Liver (tissue), 9 donors: Measurements from ENCODE around the gene PNLIPRP2. TPM values are rescaled to one million over a fixed set of nuclear protein-coding genes. Genes with fewer than 3 reads are reported as not detected.

Experiments
- DNase-seq: peaks from one replicate; pipeline ENCODE4 v3.0.0-alpha.2; 2017; ENCODE audit warnings: low spot score
- H3K27ac ChIP-seq, 2 donors: one replicate each; pipeline ENCODE4 v1.7.0; 2013; ENCODE audit warnings: inconsistent platforms in 2 of 2, low read length in 2 of 2, control low read depth in 1 of 2, low read depth in 1 of 2, mild to moderate bottlenecking in 1 of 2
- H3K27me3 ChIP-seq, 4 donors: one replicate each; pipeline versions ENCODE4 v1.6.1 to v1.7.0; 2013; ENCODE audit warnings: low read length in 3 of 4, inconsistent platforms in 1 of 4, mild to moderate bottlenecking in 1 of 4, moderate library complexity in 1 of 4; ENCODE audit not compliant: control insufficient read depth in 4 of 4, insufficient read depth in 4 of 4
- H3K36me3 ChIP-seq, 4 donors: one replicate each; pipeline versions ENCODE4 v1.6.1 to v1.7.0; 2013; ENCODE audit warnings: low read length in 3 of 4, mild to moderate bottlenecking in 3 of 4, low read depth in 1 of 4, moderate library complexity in 1 of 4; ENCODE audit not compliant: control insufficient read depth in 4 of 4, insufficient read depth in 3 of 4
- H3K4me1 ChIP-seq, 4 donors: one replicate each; pipeline versions ENCODE4 v1.6.1 to v1.7.0; 2013; ENCODE audit warnings: low read length in 3 of 4, mild to moderate bottlenecking in 3 of 4, moderate library complexity in 1 of 4; ENCODE audit not compliant: control insufficient read depth in 4 of 4, insufficient read depth in 4 of 4
- H3K4me3 ChIP-seq, 3 donors: one replicate each; pipeline versions ENCODE4 v1.6.1 to v1.7.0; 2013; ENCODE audit warnings: low read length in 3 of 3, control low read depth in 1 of 3, low read depth in 1 of 3, mild to moderate bottlenecking in 1 of 3
- H3K9ac ChIP-seq, 2 donors: one replicate each; pipeline ENCODE4 v1.7.0; 2013; ENCODE audit warnings: low read length in 2 of 2, mild to moderate bottlenecking in 2 of 2, moderate library complexity in 2 of 2, control low read depth in 1 of 2, low read depth in 1 of 2
- H3K9me3 ChIP-seq, 4 donors: one replicate each; pipeline versions ENCODE4 v1.6.1 to v1.7.0; 2013; ENCODE audit warnings: low read length in 3 of 4; ENCODE audit not compliant: control insufficient read depth in 4 of 4
- ATF3 ChIP-seq: IDR thresholded peaks from 2 replicates; pipeline ENCODE4 v1.6.1; 2016; ENCODE audit warnings: antibody characterized with exemption
- CTCF ChIP-seq: fragments of 150-350 bp; IDR thresholded peaks from 2 replicates; pipeline ENCODE4 v1.5.1; 2017; ENCODE audit warnings: improper control_type of control experiment, low read depth, low read length; ENCODE audit not compliant: missing input control
- EGR1 ChIP-seq, 2 donors: IDR thresholded peaks; 2 replicates each; pipeline ENCODE4 v1.6.1; 2016 to 2018; ENCODE audit warnings: antibody characterized with exemption in 2 of 2, low read depth in 2 of 2
- FOXA1 ChIP-seq: IDR thresholded peaks from 2 replicates; pipeline ENCODE4 v1.6.1; 2016; ENCODE audit warnings: antibody characterized with exemption
- FOXA2 ChIP-seq: IDR thresholded peaks from 2 replicates; pipeline ENCODE4 v1.6.1; 2016; ENCODE audit warnings: antibody characterized with exemption
- GABPA ChIP-seq, 2 donors: IDR thresholded peaks in 1 of 2; conservative IDR thresholded peaks in 1 of 2; 2 replicates each; pipeline ENCODE4 v1.6.1; 2016; ENCODE audit warnings: antibody characterized with exemption in 2 of 2, mild to moderate bottlenecking in 1 of 2, moderate library complexity in 1 of 2
- HNF4A ChIP-seq, 2 donors: conservative IDR thresholded peaks; 2 replicates each; pipeline ENCODE4 v1.6.1; 2016; ENCODE audit warnings: antibody characterized with exemption in 2 of 2, mild to moderate bottlenecking in 2 of 2
- HNF4G ChIP-seq: IDR thresholded peaks from 2 replicates; pipeline ENCODE4 v1.6.1; 2016; ENCODE audit warnings: antibody characterized with exemption
- JUND ChIP-seq, 2 donors: IDR thresholded peaks; 2 replicates each; pipeline ENCODE4 v1.6.1; 2016; ENCODE audit warnings: antibody characterized with exemption in 2 of 2
- NR2F2 ChIP-seq: IDR thresholded peaks from 2 replicates; pipeline ENCODE4 v1.6.1; 2016; ENCODE audit warnings: antibody characterized with exemption
- RAD21 ChIP-seq, 2 donors: IDR thresholded peaks; 2 replicates each; pipeline ENCODE4 v1.6.1; 2016; ENCODE audit warnings: antibody characterized with exemption in 2 of 2, mild to moderate bottlenecking in 2 of 2
- RXRA ChIP-seq, 2 donors: IDR thresholded peaks; 2 replicates each; pipeline ENCODE4 v1.6.1; 2017 to 2018; ENCODE audit warnings: antibody characterized with exemption in 2 of 2, mild to moderate bottlenecking in 1 of 2
- SP1 ChIP-seq: IDR thresholded peaks from 2 replicates; pipeline ENCODE4 v1.6.1; 2018; ENCODE audit warnings: antibody characterized with exemption, mild to moderate bottlenecking
- TAF1 ChIP-seq: conservative IDR thresholded peaks from 2 replicates; pipeline ENCODE4 v1.6.1; 2016; ENCODE audit warnings: antibody characterized with exemption, mild to moderate bottlenecking
- YY1 ChIP-seq: IDR thresholded peaks from 2 replicates; pipeline ENCODE4 v1.6.1; 2016; ENCODE audit warnings: antibody characterized with exemption, mild to moderate bottlenecking
- ZBTB33 ChIP-seq: IDR thresholded peaks from 2 replicates; pipeline ENCODE4 v1.6.1; 2016; ENCODE audit warnings: antibody characterized with exemption
- WGBS: extraction: QIAGEN DNeasy Blood & Tissue Kit; methylation state at CpG from one replicate; pipeline ENCODE4 v1.1.7; 2013; 5-methylcytosine and 5-hydroxymethylcytosine counted together
- polyA plus RNA-seq, 2 donors: library from polyadenylated mRNA; stranded (reverse) in 1 of 2; unstranded in 1 of 2; fragments of 200-250 nt in 1 of 2; fragments of >200 nt in 1 of 2; fragmentation: Nextera tagmentation in 1 of 2; extraction: Ambion mirVana in 1 of 2; gene quantifications; one replicate each; pipeline versions ENCODE4 v1.2.1 to v1.2.3, GENCODE V29; 2013 to 2015
- total RNA-seq, 2 donors: library from RNA; depleted of rRNA; stranded (reverse); fragments of >200 nt; gene quantifications; one replicate each; pipeline ENCODE4 v1.2.3, GENCODE V29; 2014
- TF ChIP-seq, protein P1 (sequence below): IDR thresholded peaks from 2 replicates; pipeline ENCODE4 v1.6.1; 2016; ENCODE audit warnings: antibody characterized with exemption, mild to moderate bottlenecking
- TF ChIP-seq, protein P2 (sequence below): IDR thresholded peaks from 2 replicates; pipeline ENCODE4 v1.6.1; 2016; ENCODE audit warnings: antibody characterized with exemption
- donor health status: healthy.
- donor health status: healthy.
- donor health status: healthy.
- donor health status: healthy.
- donor health status: healthy.

Gene PNLIPRP2
- total and polyA plus RNA-seq, 4 donors = not detected

DNA sequence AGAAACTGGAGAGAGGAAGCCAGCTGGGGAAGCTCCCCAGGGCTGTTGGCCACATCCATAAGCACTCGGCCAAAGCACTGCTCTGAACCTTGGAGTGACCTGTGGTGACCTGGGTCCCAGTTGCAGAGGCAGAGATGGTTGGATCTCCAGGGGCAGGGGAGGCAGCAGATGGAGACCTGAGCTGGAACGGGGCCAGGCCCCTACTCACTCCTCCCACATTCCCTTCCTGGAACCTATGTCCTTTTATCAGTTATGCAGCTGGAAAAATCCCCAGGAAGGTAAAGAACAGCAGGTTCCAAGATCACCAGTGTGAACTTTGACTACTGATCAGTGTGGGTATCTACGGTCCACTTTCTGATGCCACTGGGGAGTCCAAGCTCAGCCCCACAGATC lies 9.6 kb upstream of the PNLIPRP2 start:
- H3K9me3 ChIP-seq = peaks cover 0 to 2% (median 0%) of the 10 kb centered on the region in 4 donors
- H3K27me3 ChIP-seq = peaks cover 0 to 3% (median under 1%) of the 10 kb centered on the region in 4 donors
- H3K4me3 ChIP-seq = no peak overlapping the region
- TF ChIP-seq RAD21 (IDR thresholded peaks at IDR 0.05) (no peak), FOXA2 (no peak), HNF4G (no peak), ZBTB33 (no peak)
- no peak overlapping the region for H3K9ac ChIP-seq
- 65% methylated on average over 3 of the region's 3 CpGs for WGBS
- H3K4me1 ChIP-seq = peaks cover 0 to 3% (median 0%) of the 10 kb centered on the region in 4 donors
- DNase-seq = no peak
- no peak overlapping the region for H3K27ac ChIP-seq
- H3K36me3 ChIP-seq = no peaks in the 10 kb centered on the region

DNA sequence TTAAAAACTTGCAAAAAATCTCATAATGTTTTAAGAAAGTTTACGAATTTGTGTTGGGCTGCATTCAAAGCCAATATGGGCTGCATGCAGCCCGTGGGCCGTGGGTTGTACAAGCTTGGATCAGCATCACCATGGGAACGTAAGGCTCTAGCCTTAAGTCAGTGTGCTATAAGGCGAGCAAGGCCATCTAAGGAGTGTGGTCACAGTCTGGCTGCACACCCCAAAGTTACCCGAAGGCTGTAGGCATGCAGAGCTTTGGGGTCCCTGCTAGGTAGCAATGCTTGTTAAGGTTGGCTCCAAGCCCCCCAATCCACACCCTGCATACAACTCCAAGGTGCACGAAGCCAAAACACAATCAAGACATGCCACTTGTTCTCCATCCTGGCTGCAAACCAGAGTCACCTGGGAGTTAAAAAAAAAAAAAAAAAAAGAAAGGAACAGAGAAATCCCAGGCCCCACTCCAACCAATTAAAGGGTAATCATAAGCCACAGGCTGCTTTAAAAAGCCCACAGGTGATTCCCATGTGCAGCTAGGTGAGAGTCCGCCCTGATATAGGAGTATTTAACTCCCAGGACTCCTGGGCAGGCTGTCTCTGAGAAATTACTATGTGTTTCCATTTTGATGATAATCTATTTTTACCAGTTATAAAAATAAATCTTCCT lies 8.5 kb upstream of the PNLIPRP2 start:
- Histone ChIP-seq H3K4me3 (no peak overlapping the region), H3K27me3 (peaks cover 0 to 3% (median under 1%) of the 10 kb centered on the region in 4 donors), H3K9me3 (peaks cover 0 to 2% (median 0%) of the 10 kb centered on the region in 4 donors), H3K27ac (no peak overlapping the region), H3K4me1 (peaks cover 0 to 3% (median 0%) of the 10 kb centered on the region in 4 donors), H3K36me3 (no peaks in the 10 kb centered on the region), H3K9ac (no peak overlapping the region)
- WGBS = 92% methylated on average over 8 of the region's 8 CpGs
- DNase-seq = no peak
- no peak for TF ChIP-seq FOXA1
- TF ChIP-seq HNF4A (conservative IDR thresholded peaks at IDR 0.05) = no peak
- TF ChIP-seq FOXA2 = no peak
- no peak for TF ChIP-seq RXRA (IDR thresholded peaks at IDR 0.05)
- no peak for TF ChIP-seq HNF4G
- no peak for TF ChIP-seq TAF1
- TF ChIP-seq JUND (IDR thresholded peaks at IDR 0.05) = no peak
- TF ChIP-seq YY1 = no peak
- TF ChIP-seq ATF3 = no peak
- no peak for TF ChIP-seq ZBTB33
- TF ChIP-seq SP1 = no peak
- TF ChIP-seq, protein P1, sequence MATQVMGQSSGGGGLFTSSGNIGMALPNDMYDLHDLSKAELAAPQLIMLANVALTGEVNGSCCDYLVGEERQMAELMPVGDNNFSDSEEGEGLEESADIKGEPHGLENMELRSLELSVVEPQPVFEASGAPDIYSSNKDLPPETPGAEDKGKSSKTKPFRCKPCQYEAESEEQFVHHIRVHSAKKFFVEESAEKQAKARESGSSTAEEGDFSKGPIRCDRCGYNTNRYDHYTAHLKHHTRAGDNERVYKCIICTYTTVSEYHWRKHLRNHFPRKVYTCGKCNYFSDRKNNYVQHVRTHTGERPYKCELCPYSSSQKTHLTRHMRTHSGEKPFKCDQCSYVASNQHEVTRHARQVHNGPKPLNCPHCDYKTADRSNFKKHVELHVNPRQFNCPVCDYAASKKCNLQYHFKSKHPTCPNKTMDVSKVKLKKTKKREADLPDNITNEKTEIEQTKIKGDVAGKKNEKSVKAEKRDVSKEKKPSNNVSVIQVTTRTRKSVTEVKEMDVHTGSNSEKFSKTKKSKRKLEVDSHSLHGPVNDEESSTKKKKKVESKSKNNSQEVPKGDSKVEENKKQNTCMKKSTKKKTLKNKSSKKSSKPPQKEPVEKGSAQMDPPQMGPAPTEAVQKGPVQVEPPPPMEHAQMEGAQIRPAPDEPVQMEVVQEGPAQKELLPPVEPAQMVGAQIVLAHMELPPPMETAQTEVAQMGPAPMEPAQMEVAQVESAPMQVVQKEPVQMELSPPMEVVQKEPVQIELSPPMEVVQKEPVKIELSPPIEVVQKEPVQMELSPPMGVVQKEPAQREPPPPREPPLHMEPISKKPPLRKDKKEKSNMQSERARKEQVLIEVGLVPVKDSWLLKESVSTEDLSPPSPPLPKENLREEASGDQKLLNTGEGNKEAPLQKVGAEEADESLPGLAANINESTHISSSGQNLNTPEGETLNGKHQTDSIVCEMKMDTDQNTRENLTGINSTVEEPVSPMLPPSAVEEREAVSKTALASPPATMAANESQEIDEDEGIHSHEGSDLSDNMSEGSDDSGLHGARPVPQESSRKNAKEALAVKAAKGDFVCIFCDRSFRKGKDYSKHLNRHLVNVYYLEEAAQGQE = no peak
- no peak for TF ChIP-seq EGR1 (IDR thresholded peaks at IDR 0.05; ENCODE audit: low read depth in 2 of 2)
- no peak for TF ChIP-seq RAD21 (IDR thresholded peaks at IDR 0.05)
- no peak for TF ChIP-seq NR2F2
- no peak for TF ChIP-seq CTCF
- TF ChIP-seq, protein P2, sequence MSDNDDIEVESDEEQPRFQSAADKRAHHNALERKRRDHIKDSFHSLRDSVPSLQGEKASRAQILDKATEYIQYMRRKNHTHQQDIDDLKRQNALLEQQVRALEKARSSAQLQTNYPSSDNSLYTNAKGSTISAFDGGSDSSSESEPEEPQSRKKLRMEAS = no peak
- no peak for TF ChIP-seq GABPA (IDR thresholded peaks at IDR 0.05 in 1 of 2, conservative IDR thresholded peaks at IDR 0.05 in 1 of 2)
